VCaP (cell line): ENCODE data around the gene PTGDR.
A peak's percentile ranks its signal among the peaks of the same experiment; 100 is the strongest.

Source experiments
- H3K27ac ChIP-seq: fragments of 450-650 bp; 2 replicates; pipeline ENCODE4 v1.5.1; 2017
- CTCF ChIP-seq: fragments of 450-650 bp; conservative IDR thresholded peaks from 2 replicates; pipeline ENCODE4 v1.5.1; 2017; ENCODE audit warnings: mild to moderate bottlenecking, moderate library complexity

Gene PTGDR

DNA sequence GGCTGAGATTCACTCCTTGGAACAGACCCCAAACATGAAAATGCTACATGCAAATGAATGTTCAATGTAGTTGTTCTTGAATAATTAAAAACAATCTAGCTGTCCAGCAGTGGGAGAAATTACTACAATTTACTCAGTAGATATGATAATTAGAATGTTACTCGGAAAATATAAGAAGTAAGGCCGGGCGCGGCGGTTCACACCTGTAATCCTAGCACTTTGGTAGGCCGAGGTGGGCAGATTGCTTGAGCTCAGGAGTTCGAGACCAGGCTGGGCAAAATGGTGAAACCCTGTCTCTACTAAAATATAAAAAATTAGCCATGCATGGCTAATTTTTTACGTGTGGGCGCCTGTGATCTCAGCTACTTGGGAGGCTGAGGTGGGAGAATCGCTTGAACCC, 31.3 kb downstream of the PTGDR start:
- no peak for TF ChIP-seq CTCF
- no peak overlapping the region for H3K27ac ChIP-seq

DNA sequence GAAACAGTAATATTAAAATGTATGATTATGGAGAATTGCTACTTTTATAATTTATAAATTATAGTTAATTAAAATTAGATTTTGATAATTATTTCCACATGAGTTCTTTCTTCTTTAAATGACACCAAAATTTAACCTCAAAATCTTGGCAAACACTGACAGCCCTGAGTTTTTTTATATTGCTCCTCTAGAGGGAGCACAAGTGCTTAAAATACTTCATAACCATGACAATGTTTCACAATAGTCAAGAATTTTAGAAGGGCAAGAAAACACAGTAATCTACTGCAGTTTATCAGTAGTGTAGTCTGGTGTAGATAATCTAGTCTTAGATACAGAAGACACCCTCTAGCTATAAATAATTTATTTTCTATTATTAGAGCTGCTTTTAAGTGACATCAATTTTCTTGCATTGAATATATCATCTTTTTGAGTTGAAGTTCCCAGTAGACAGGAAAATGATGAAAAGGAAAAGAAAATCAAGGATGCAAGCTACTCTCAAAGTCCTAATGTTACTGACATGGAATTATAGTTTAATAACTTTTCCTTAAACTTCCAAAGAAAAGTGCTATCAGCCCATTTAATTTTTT, 32.3 kb downstream of the PTGDR start:
- H3K27ac ChIP-seq, result no peak overlapping the region
- TF ChIP-seq CTCF, result peak; percentile 78

DNA sequence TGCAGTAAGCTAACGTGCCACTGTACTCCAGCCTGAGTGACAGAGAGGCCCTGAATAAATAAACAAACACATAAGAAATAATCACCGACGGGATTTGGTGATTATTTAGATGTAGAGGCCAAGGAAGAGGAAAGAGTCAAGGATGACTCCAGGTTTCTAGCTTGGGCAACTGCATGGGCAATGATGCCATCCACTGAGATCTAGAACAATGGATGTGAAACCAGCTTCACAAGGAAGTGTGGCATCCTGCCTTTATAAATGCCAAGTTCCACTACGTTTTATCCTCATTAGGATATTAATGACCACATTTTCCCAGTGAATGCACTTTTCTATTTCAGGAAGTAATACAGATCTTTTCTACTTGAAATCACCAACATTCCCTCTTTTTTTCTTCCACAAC, 35.7 kb downstream of the PTGDR start:
- H3K27ac ChIP-seq, result no peak overlapping the region
- no peak for TF ChIP-seq CTCF

- no peak for TF ChIP-seq CTCF
- H3K27ac ChIP-seq, result no peak overlapping the region
These were observed 36.9 kb downstream of the PTGDR start for GRCh38 chr14:52304248-52304904.

- no peak overlapping the region for H3K27ac ChIP-seq
- no peak for TF ChIP-seq CTCF
These were observed 37.5 kb downstream of the PTGDR start for GRCh38 chr14:52305014-52305413.

DNA sequence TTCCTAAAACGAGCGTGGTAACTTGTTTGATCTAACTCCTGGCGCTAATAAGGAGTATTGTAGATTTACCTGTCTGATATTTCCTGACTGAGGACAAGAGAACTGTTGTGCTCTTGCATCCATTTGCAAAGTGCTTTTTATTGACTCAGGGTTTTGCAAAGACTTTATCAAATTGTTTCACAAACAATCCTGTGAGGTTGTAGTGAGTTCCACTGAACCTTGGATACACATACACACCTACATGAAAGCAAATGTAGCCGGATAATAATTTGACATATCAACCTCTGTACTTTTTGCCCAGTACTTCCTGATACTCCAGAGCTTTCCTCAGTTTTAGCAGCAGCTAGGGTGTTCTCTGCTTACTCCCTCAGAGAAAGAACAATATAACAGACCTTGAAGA, 39.9 kb downstream of the PTGDR start:
- TF ChIP-seq CTCF, result no peak
- peak overlapping the region; percentile 65 for H3K27ac ChIP-seq

DNA sequence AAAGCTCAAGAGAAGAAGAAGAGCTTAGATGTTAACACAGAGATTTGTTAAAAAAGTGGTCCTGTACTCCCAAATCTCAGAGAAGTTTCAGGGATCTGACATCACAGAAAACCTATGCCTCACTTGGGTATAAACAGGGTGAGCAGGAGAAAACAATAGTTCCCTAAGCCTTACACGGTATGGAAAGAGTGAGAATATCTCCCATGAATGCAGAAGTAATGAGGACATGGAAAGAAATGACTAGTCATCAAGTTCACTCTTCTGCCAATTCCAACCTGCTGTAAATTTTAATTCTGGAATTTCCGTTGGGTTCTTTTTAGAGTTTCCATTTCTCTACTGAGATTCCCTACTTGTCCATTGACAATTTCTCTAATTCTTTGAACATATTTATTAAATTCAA, 40.4 kb downstream of the PTGDR start:
- TF ChIP-seq CTCF, result no peak
- H3K27ac ChIP-seq, result peak overlapping the region; percentile 65
